CD4-positive, alpha-beta T cell treated with Interleukin-4 for 1 hour (primary cell): ENCODE results near the gene CCNY.

ENCODE experiments used
- DNase-seq, 2 donors: peaks; one replicate each; pipeline ENCODE4 v3.0.0-alpha.2; 2020 to 2022

CCNY gene

DNA sequence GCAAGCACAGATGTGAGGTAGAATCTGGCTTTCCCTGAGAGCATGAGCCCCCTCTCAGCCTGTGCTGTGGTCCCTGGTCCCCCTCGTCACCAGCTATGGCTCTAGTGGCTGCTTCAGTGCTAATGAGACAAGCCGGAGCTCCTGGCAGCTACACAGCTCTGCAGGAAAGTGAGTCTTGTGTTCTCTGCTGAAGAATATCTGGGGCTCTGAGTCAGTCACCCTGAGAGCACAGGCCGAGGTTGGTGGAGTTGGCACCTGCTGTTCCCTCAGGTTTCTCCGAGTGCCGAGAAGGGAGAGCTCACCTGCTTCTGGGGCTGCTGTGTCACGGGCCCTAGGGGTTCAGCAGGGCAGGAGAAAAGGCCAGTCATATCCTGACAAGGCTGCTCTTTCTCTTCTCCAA, 231.6 kb downstream of the CCNY start:
- no peak for DNase-seq

DNA sequence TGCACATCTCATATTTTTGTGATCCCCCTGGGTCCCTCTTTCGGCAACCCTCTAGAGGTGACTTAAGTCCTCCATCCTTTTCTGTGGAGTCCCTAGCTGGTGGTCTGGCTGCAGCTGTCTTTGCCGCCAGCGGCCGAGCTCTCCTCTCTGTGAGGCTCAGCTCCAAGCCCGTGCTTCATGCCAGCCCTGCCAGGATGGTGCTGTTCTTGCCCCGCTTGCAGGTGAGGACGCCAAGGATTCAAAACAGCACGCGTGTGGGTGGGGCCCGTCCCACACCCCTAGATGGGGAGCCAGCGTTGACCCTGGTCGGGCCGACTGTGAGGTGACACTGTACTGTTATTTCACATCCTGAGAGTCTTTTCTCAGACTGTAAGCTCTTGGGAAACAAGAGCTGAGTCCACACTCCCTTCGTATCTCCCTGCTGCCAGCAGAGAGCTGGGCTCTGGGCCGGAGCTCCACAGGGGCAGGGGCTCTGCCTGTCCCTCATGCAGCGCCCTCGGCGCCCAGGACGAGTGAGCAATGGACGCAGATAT, 232.2 kb downstream of the CCNY start:
- no peak for DNase-seq

DNA sequence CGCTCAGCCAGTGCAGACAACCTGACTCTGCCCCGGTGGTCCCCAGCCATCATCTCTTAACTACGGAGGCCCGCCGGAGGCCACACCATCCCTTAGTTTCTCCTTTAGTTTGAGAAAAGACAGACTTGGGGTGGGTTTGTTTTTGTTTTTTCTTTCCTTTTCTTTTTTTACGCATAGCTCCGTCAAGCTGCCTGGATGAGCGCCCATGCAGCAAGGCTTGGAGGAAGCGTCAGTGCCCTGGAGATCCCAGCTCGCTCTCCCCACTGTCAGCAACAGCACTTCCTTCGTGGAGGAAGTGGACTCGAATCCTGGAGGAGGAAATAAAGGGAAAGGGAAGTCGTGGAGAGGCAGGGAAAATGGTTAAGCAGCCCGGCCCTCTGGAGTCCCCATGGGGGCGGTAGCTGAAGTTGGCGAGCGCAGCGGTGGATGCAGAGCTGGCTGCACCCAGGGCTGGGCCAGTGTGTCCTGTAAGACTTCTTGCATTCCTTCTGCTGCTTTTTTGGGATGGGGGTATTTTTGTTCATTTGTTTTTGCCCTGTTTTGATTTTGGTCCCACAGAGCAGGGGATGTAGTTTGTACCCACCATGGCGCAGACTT, 232.9 kb downstream of the CCNY start:
- DNase-seq: no peak

DNA sequence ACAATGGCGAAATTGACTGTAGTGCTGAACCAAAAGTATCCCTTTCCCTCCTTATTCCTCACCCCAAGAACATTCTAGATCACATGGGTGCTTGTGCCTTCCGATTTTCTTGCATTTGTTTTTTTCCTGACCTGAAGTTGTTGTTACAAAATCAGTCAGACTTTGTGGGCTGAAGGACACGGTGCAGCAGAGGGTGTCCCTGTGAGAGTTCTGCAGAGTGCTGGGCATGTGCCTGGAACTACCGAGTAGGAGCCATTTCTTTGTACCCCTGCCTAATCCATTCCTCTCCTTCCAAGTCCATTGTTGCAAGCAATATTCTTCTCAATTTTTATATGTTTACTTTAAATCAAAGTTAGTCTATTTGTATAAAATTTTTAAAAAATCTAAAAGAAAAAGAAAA, 233.5 kb downstream of the CCNY start:
- no peak for DNase-seq

DNA sequence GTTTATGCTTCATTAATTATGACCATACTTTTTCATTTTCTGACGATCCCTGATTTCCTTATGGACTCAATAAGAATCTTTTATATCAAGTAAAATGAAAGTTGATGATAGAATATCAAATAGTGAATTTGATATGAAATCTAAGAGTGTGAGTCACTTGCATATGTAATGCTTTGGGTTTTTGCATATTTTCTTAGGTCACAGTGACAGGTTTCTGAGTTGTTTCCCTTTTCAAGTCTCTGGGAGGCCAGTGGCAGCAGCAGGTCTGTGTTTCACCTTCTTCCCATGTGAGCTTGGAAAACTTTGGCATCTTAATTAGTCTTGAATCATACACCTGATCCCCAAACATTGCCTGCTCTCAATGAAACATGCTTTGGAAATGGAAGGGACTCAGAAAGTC, 234.1 kb downstream of the CCNY start:
- DNase-seq: no peak

DNA sequence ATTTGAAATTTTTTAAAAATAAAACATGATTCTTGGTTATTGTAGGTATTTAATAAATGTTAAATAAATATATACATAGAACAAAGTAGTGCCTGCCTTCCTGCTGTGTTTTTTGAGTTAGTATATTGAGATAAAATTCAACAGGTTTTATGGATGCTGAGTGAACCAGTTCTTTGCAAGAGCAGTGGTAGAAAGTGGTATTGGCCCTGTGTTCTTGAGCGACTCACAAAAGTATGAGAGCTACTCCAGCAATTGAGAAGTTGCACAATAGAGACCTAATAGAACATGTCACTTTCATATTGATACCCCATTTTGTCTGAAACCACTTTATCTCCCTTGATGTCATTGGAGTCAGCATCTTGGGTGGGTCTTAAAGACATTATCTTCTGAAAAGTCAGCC, 236.3 kb downstream of the CCNY start:
- DNase-seq: no peak

DNA sequence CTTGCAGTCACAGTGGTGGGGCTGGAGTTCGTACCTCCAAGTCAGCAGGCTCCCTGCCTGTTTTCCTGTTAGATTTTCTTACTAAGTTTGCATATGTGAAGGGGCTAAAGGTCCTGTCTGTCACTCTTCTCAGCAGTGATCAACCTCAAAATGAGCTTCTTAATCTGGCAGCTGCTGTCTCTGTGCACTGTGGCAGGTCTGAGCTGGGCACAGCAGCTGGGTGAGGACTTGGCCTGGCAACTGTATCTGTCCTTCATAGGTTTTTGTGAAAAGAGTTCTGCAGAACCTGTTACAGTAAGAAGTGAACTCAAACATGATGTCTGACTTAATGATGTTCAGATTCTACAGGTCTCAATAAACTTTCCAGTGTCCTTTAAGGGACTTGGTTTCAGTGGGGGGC, 237.5 kb downstream of the CCNY start:
- no peak for DNase-seq

DNA sequence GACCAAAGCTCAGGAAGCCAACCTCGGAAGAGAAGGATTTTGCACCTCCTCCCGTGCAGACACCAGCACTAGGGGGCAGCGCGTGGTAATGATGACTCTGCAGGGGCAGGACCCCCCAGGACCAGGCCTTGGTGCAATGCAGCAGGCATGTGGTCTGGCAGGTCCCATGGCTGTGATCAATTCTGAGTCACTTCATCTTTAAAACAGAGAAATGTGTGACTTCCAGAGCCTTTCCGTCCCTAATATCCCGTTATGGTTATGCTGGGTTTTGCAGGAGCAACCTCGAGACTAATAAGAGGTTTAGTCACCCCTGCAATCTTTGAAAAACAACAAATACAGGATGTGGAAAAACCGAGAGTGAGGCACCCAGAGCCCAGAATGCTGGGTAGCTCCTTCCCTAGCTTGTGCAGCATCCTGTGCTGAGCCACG, 238.6 kb downstream of the CCNY start:
- DNase-seq: no peak

DNA sequence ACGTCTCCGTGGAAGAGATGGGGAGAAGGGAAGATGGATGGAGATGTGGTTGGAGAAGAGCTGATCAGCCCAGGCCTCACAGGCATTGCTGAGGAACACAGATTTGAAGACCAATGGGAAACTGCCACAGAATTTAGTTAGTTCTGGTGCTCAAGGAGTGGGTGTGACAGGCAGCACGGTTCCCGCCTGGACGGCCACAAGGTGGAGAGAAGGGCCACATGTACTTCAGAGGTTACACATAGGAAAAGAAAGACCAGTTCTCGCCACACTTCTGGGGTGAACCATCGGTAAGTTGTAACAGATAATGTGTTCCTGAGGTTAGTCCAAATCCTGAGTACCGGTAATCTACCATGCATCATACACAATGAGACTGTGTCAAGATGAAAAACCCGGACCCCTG, 239.3 kb downstream of the CCNY start:
- no peak for DNase-seq

DNA sequence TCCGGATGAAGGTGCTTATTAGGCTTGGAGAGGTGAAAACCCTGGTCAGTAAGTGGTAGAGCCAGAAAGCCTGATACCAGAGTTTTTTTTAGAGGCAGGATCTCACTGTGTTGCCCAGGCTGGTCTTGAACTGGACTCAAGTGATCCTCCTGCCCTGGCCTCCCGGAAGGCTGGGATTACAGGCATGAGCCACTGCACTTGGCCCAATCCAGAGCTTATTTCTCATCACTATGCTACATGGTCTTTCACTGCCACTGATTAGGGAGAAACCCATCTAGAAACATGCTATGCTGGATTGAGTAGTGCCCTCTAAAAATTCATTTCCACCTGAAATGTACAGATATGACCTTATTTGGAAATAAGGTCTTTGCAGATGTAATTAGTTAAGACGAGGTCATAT, 240.4 kb downstream of the CCNY start:
- DNase-seq: no peak

DNA sequence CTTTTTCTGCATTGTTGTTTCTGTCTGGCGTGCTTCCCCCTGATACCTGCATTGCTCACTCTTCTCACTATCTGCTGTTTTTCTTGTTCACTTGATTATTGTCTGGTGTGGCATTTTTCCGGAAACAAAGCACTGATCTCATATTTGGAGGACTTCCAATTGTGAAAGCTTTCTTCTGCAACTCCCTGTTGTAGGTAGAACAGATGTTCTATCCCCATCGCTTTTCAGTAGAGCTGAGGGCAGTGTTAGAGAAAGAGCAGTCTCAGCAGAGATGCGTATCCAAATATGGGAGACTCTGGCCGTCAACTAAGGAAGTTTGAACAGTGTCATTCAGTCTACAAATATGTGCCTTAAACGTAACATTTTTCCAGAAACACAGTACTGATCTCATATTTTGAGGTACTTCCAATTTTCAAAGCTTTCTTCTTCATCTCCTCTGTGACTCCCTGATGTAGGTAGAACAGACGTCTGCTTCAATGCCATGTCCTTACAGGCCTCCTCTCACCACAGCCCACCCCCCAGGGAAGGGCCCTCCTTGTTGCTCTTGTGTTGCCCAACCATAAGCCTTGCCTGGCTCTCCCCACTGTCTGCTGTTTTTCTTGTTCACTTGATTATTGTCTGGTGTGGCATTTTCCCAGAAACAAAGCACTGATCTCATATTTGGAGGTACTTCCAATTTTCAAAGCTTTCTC, 241.8 kb downstream of the CCNY start:
- no peak for DNase-seq

DNA sequence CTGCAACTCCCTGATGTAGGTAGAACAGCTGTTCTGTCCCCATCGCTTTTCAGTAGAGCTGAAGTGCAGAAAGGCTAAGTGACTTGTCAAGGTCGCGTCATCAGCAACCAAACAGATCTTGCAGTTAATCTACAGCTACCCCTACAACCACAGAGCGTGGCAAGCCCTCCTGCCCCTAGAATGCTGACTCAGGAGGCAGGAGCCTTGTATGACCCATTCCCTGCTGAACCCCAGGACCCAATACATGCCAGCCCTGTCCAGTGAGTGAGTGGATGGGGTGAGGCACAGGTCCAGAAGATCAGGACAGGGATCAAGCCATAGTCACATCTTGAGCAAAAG, 242.3 kb downstream of the CCNY start:
- no peak for DNase-seq

DNA sequence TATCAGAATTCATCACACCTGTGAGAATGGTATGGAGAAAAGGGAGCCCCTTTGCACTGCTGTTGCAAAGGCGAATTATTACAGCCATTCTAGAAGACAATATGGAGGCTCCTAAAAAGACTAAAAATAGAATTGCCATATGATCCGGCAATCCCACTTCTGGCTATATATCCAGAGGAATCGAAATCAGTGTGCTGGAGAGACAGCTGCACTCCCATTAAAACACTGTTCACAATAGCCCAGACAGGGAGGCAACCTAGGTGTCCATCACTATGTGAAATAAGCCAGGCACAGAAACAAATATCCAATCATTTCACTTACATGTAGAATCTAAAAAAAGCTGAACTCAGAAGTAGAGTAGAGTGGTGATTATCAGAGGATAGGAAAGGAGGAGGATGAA, 242.8 kb downstream of the CCNY start:
- no peak for DNase-seq

DNA sequence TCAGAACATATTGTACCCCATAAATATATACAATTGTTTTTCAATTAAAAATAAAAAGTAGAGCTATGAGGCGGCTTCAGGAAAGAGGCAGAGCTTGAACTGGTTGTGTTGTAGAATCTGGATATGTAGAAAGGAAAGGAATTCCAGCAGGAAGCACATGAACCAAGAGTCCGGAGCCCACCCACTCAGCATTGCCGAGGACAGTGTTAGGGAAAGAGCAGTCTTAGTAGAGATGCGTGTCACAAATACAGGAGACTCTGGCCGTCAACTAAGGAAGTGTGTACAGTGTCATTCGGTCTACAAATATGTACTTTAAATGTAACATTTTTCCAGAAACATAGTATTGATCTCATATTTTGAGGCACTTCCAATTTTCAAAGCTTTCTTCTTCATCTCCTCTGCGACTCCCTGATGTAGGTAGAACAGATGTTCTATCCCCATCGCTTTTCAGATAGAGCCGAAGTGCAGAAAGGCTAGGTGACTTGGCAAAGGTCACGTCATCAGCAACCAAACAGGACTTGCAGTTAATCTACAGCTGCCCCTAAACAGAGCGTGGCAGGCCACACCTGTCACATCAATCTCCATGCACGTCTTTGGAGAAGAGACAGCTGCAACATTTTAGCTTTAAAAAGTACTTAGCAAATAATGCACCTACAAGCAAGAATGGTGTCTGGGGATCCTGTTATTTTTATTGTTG, 243.6 kb downstream of the CCNY start:
- DNase-seq: no peak

DNA sequence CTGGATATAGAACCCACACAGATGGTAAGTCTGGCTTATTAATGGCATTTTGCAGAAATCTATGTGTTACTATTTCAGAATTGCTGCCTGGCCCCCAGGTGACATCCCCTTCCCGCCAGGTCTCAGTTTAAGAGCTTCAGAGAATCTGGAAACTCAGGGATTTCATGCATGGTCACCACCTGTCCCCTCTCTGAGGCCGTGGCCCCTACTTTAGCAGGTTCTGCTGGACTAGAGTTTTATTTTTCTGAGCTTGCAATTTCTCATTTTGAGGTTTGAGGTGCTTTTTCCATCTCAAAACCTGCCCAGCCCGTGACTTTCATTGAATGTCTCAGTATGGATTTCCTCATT, 244.1 kb downstream of the CCNY start:
- DNase-seq: no peak

DNA sequence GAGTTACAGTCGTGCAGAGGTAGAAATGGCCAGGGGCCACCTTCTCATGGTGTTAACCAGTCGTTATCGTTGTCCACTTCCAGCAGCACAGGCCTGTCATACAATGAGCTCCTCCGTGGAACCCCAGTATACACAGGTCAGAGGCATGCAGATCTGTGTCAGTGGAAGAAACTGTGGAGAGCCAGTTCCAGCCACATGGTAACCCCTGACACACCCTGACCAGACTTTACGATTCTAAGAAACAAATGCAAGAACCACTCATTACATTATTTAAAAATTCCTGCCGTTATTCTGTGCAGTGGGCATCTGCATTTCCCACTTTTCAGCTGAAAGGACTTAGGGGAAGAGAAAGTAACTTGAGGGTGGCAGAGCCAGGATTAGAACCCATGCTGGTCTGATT, 245.3 kb downstream of the CCNY start:
- no peak for DNase-seq

DNA sequence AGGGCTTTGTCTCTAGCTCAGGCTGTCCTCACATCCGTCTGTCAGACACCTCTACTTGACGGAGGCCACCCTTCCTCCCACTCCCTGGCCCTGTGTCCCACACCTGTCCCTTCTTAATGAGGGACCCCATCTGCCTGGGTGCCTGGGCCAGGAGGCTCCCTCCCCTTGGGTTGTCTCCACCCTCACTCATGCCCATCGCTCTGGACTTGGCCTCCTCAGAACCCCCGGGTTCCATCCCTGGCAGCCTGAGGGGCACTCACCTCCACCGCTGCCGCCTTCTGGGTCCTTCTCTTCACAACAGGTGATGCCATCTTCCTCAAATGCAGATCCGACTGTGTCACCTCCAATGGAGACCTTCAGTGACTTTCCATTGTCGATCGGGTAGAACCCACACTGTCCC, 248.6 kb downstream of the CCNY start:
- no peak for DNase-seq

DNA sequence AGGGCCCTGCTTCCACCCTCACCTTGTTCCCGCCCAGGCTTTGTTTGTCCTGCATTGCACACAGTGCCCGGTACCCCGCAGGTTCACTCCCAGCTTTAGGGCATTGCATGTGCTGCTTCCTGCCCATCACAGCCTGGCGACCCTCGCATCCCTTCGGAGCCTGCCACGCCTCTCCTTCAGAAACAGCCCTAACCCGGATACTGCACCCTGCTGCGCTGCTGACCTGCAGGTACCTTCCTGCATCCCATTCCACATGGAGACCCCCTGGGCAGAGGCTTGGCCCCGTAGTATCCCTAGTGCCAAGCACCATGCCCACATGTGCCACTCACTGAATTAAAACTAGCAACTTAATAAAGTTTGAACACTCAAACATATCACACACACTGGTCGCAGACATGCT, 249.0 kb downstream of the CCNY start:
- no peak for DNase-seq

DNA sequence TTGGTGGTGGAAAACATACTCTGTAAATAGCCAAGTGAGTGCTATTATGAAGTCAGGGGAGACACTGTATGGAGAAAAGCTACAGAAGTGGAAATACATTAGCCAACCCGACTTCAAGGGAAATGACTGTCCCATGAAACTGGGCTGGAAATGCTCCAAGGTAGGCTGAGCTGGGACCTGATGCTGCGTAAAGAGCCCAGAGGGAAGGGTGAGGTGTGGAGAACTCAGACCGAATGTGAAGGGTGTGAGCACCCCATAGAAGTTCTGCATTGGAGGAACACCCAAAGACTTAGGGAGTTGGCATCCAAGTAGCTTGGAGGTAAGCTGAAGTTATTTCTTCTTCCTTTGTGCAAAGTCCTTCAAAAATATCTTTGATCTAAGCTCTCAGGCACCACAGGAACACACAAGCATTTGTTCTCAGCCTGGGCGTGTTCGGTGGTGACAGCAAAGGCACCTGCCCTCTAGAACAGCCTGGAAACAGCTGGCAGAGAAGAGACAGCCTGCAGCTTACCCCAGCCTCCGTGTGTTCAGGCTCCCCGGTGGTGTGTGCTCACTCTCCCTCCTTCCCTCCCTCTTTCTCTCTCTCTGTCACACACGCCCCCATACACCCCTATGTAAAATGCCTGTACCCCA, 249.7 kb downstream of the CCNY start:
- no peak for DNase-seq

DNA sequence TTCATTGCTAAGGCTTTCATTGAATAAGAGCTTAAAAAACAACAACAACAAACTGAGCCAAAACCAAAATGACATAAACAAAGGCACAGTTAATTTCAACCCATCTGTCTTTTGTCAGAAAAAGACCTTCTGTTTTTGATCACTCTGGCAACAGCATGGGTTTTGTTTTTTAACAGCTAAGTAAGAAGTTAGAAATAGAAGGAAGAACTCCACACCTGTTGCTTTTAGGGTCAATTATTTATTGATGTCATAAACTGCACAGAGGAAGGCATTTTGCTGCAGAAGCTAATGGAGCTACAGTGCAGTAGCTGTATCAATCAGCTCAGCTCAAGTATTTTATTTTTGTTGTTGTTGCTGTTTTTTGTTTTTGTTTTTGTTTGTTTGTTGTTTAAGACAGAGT, 252.5 kb downstream of the CCNY start:
- DNase-seq: no peak

DNA sequence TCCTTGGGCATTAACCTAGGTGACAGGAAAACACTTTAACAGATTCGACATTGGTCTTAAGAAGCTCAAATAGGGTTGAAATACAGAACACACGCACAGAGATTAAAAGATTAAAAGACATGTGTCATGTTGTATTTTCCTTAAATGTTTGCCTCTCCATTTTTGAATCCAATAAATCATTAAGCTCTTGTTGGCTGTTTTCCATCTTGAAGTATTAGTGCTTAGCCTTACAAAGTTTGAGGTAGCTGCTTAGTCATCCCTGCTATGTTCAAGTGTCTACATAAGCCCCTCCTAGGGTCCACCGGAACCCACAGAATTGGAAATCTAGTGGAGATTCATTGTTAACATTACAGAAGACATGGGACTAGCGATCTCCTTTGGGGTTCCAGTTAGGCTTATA, 256.1 kb downstream of the CCNY start:
- no peak for DNase-seq

DNA sequence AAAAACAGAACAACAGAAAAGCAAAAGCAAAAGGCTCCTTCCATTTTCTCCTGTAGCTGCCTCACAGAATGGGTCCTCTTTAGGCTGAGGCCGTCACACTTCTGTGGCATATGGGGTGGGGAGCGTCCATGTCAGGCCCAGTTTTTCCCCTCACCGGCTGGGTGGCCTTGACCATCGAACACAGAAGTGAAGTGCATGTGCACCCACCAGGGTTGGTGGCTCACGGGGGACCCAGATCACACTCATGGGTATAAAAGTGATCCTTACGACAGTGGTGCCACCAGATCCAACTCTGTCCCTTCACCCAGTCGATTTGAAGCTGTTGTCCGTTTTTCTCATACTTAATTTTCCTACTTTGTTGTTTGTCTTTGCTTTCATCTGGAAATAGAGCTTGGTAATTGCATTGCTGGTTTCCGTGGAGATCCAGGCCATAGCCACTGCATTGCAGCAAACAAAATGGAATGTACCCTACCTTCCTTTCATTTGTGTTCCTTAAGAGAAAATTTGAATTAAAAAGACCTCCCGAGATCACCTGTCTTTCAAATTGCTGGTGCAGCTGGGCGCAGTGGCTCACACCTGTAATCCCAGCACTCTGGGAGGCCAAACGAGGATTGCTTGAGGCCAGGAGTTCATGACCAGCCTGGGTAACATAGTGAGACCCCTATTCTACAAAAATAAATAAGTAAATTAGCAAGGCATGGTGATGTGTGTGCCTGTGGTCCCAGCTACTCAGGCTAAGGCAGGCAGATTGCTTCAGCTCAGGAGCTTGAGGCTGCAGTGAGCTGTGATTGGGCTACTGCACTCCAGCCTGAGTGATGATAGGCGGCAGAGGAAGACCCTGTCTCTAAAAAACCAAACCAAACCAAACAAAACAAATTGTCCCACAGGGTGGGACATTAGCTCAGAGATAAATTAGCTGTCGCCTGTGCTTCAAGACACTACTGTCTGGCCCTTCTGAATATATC, 258.1 kb downstream of the CCNY start:
- DNase-seq: no peak

DNA sequence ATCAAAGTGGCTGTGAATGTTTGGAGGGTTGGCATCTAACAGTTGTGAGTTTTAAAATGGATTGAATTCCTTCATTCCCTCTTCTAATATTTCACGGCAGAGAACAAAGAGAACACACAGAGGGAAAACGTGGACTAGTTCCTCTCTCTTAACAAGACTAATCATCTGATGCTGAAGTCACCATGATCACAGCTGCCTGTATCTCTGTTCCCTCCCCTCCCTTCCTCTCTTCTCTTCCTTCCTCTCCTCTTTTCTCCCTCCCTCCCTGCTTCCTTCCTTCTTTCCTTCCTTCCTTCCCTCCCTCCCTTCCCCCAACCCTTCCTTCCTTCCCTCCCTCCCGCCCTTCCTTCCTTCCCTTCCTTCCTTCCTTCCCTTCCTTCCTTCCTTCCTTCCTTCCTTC, 258.8 kb downstream of the CCNY start:
- no peak for DNase-seq
